GM18517 (cell line): Measurements from ENCODE around the gene EGR1.
A peak's percentile ranks its signal among the peaks of the same experiment; 100 is the strongest.

Experiments
- ATAC-seq: cut with Tn5 transposase; IDR thresholded peaks from one replicate; pipeline ENCODE4 v1.9.1; 2021; ENCODE audit warnings: mild to moderate bottlenecking, moderate library complexity; ENCODE audit not compliant: unreplicated experiment

Gene EGR1

DNA sequence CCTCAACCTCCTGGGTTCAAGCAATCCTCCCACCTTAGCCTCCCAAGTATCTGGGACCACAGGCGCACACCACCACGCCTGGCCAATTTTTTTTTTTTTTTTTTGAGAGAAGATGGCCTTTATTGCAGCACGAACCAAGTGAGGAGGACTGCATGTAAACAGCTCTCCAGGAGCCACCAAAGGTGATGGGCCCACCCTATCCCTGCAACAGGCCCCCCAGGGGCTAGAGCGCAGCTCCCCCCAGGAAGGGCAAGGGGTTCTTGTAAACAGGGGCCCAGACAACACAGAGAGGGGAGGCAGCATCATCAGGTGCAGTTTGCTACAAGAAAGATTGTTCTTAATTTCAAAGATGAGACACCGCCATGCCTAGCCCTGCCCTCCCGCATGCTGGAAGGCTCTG lies 12.6 kb upstream of the EGR1 start:
- no peak for ATAC-seq

GRCh38 chr5:138453590-138453989 lies 11.7 kb upstream of the EGR1 start:
- no peak for ATAC-seq

GRCh38 chr5:138454121-138454520 lies 11.2 kb upstream of the EGR1 start:
- no peak for ATAC-seq

GRCh38 chr5:138455232-138455930 lies 9.9 kb upstream of the EGR1 start:
- no peak for ATAC-seq

DNA sequence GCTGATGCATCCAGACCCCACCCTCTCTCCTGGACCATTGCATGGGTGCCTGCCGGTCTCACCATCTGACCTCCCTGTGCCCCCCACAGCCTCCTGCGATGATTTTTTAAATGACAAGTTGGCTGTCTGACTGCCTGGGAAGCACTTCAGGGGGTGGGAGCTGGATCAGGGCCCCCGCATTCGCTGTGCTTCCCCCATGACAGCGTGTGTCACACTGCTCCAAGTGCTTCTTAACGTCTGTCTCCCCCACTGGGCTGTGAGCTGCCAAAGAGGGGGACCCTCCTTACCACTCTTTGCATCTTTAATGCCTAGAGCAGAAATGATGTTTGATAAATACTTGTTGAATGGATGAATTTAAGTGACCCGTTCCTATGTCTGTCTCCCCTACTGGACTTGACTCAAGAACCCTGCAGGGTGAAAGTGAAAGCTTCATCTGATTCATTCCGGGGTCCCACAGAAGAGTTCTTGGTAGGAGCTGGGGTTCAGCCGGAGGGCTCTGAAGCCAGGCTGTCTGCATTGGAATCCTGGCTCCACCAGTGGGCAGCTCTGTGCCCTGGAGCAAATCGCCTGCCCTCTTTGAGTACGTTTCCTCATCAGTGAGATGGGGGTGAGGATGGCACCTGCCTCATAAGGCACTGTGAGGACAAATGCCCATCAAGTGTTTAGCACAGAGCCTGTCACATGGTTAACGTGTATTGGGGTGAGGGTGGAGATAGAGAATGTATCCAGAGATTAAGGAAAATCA lies 7.6 kb upstream of the EGR1 start:
- no peak for ATAC-seq

- ATAC-seq, result no peak
Measured at GRCh38 chr5:138458384-138458783, 6.9 kb upstream of the EGR1 start.

DNA sequence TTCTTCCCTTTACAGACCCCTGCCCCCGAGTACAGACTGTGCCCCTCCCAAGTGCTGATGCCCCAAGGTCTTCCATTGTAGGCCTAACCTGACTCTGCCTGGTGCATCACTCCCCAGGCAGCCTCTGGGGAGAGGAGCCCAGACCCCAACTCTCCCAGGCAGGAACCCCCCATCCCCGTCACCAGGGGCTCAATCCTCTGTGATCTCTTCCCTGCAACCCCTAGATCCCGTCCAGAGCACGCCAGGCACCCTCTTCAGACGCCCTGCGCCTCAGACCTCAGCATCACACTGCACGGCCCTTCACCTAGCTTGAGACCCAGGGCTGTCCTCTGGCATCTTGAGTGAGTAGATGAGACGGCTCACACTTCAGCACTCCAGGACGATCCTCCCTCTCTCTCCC lies 6.4 kb upstream of the EGR1 start:
- ATAC-seq, result no peak

GRCh38 chr5:138459311-138459933 lies 5.9 kb upstream of the EGR1 start:
- no peak for ATAC-seq

DNA sequence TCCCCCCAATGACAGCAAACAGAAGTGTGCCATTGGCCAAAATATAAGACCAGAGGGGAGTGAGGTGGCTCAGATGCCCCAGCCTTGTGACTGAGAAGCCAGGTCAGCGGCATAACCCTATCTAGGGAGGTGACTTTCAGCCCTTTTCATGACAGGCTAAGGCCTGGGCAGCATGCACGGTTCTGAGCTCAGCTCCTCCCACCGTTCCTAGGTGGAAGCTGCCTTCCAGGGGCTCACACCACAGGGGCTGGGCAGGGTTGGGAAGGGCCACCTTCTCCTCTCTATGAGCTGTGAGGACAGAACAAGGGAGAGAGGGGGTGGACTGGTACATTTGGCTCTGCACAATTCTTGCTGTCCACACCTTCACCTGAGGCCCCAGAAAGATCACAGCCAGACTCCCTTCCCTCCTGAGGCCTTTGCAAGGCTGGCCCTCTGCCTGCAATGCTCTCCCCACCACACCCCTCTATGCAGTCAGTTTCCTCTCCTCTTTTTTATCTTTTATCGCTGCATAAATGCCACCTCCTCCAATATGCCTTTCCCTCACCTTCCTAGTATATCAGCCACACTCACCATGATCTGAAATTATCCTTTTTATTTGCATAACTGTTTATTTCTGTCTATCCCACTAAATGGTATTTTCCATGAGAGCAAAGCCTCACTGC lies 5.1 kb upstream of the EGR1 start:
- no peak for ATAC-seq

- no peak for ATAC-seq
Measured at GRCh38 chr5:138461343-138462125, 3.7 kb upstream of the EGR1 start.

GRCh38 chr5:138463419-138464007 lies 1.8 kb upstream of the EGR1 start:
- ATAC-seq, result no peak

DNA sequence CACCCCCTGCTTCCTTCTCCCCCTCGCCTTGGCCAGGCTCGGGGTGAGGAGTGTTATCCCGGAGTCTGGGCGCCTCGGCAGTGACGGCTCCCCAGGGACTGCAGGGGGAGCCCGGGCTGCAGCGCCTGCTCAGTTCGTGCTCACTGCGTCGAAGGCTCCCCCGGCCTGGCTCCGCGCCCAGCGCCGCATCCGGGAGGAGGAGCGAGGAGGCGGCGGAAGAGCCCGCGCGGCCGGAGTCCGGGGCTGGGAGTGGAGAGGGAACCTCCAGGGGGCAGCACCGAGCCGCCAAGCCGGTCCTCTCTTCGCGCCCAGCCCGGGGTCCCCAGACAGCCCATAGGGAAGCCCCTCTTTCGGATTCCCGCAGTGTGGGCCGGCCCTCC lies 1.3 kb upstream of the EGR1 start:
- peak; percentile 37 for ATAC-seq

DNA sequence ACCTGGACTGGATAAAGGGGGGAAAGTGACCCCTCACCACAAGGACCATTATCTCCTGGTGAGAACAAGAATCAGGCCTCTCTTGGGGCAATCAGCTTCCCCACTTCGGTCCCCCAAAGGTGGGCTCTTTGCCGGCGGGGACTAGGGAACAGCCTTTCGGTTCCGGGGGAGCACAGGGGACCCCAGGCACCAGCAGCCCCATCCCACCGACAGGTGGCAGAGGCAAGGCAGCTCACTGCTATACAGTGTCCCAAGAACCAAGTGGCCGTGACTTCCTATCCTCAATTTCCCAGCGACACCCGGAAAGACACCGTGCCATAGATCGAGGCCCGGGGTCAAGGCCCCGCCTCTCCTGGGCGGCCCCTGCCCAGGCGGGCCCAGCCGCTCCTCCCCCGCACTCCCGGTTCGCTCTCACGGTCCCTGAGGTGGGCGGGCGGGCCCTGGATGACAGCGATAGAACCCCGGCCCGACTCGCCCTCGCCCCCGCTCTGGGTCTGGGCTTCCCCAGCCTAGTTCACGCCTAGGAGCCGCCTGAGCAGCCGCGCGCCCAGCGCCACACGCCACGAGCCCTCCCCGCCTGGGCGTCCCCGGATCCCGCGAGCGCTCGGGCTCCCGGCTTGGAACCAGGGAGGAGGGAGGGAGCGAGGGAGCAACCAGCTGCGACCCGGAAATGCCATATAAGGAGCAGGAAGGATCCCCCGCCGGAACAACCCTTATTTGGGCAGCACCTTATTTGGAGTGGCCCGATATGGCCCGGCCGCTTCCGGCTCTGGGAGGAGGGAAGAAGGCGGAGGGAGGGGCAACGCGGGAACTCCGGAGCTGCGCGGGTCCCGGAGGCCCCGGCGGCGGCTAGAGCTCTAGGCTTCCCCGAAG lies 655 bp upstream of the EGR1 start:
- ATAC-seq, result peak; percentile 84

DNA sequence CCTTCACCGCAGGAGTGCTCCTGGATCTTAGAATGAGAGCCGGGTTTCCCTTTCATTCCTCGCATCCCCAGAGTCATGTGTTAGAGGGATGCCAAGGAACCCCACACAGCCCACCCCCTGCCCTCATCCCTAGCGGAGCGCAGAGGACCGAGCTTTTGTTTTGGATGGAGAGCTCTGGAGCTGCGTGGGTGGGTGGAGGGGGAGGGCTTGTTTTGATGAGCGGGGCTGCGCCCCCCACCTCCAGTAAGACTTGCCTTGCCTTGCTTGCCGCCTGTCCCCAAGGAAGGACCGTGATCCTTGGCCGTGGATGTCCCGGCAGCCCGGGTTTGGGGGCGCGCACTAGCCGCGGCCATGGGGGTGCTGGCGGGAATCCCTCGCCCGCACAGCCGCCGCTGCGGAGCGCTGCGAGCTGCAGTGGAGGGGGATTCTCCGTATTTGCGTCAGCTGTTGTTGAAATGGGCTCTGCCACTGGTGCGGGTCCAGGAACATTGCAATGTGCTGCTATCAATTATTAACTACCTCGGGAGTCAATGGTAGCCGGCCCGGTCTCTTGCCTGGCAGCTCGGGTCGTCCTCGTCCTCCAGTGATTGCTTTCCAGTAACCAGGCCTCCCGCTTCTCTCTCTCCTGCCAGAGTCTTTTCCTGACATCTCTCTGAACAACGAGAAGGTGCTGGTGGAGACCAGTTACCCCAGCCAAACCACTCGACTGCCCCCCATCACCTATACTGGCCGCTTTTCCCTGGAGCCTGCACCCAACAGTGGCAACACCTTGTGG lies 1.0 kb downstream of the EGR1 start:
- no peak for ATAC-seq

GRCh38 chr5:138466900-138467710 lies 1.8 kb downstream of the EGR1 start:
- ATAC-seq, result no peak

- ATAC-seq, result no peak
Measured at GRCh38 chr5:138467711-138468132, 2.4 kb downstream of the EGR1 start.

GRCh38 chr5:138468133-138468965 lies 3.1 kb downstream of the EGR1 start:
- ATAC-seq, result no peak
